HG02678 (cell line): ENCODE measurements around the gene ARHGEF16.

Experiments
- ATAC-seq: cut with Tn5 transposase; IDR thresholded peaks from one replicate; pipeline ENCODE4 v1.9.1; 2021; ENCODE audit warnings: mild to moderate bottlenecking, moderate library complexity; ENCODE audit not compliant: unreplicated experiment

Gene ARHGEF16

GRCh38 chr1:3479511-3480368, 25.3 kb downstream of the ARHGEF16 start:
- no peak for ATAC-seq

DNA sequence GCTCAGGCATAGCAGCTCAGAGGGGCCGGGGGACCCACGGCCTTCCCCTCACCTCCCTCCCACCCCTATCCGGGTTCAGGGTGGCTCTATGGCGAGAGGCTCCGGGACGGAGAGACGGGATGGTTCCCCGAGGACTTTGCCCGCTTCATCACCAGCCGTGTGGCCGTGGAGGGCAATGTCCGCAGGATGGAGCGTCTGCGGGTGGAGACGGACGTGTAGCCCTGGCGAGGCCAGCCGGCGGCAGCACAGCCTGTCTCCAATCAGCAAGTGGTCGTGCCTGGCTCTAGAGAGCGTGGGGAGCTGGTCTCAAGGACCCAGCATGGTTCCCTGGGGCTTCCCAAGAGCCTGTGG, 25.9 kb downstream of the ARHGEF16 start:
- ATAC-seq = no peak

DNA sequence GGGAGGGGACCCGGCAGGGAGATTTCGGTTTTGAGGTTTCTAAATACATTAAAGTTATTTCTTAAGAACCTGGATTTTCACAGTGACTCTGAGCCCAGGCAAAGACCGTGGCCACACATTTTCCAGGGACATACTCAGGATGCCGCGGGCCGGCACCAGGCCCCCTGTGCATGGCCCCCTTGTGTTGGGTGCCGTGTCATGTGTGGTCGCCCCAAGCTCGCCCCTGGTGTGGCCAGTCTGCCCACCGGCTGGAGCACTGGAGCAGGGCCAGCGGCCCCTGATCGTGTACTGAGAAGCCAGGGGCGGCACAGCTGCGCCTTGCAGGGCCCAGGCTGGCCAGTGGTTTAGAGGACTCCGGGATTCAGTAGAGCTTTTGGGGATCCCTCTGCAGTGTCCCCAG, 26.6 kb downstream of the ARHGEF16 start:
- ATAC-seq = no peak

- ATAC-seq = no peak
These were observed 27.4 kb downstream of the ARHGEF16 start for GRCh38 chr1:3481836-3482375.

- no peak for ATAC-seq
These were observed 27.9 kb downstream of the ARHGEF16 start for GRCh38 chr1:3482378-3482849.

DNA sequence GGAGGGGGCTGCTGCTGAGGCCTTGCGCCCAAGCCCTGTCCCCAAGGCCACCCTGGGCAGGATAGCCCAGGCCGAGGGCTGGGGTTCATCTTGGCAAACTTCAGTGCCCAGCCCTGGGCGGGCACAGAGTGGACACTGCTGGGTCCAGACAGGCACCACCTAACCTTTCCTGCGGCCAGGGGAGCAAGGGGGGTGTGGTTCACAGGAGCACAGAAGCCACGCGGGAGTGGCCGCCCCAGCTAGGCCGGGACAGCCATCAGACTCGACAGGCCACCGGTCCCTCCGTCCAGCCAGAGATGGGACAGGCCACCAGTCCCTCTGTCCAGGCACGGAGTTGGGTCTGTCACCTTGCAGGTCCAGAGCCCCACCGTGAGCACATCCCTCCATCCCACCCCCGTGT, 28.9 kb downstream of the ARHGEF16 start:
- ATAC-seq = no peak

DNA sequence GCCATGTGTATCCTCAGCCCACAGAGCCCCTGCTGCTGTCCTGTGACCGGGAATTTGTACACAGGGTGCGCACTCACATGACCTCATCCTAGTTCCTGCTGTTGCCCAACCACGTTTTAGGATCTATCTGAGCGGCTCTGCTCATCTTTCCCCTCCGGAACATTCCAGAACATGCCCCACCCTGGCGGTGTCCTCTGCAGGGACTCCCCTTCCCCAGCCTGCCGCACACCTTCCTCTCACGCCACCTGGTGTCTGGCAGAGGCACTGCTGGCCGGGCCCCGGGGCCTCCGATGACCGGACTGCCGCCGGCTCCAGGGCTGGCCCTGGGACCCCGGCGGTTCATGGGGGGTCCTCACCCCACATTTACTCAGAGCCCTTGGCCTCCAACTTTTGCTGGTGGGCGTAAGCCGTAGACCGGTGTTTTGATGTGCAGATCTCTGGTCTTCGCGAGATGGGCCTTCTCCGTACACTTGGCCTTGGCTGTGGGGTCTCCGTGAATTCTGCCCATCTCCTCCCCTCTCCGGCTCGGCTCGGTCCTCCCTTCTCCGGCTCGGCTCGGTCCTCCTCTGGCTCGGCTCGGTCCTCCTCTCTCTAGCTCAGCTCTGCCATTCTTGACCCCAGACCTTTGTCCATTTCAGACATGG, 29.5 kb downstream of the ARHGEF16 start:
- ATAC-seq = no peak

GRCh38 chr1:3485016-3485415, 30.6 kb downstream of the ARHGEF16 start:
- ATAC-seq = no peak

GRCh38 chr1:3488432-3488831, 34.0 kb downstream of the ARHGEF16 start:
- no peak for ATAC-seq

DNA sequence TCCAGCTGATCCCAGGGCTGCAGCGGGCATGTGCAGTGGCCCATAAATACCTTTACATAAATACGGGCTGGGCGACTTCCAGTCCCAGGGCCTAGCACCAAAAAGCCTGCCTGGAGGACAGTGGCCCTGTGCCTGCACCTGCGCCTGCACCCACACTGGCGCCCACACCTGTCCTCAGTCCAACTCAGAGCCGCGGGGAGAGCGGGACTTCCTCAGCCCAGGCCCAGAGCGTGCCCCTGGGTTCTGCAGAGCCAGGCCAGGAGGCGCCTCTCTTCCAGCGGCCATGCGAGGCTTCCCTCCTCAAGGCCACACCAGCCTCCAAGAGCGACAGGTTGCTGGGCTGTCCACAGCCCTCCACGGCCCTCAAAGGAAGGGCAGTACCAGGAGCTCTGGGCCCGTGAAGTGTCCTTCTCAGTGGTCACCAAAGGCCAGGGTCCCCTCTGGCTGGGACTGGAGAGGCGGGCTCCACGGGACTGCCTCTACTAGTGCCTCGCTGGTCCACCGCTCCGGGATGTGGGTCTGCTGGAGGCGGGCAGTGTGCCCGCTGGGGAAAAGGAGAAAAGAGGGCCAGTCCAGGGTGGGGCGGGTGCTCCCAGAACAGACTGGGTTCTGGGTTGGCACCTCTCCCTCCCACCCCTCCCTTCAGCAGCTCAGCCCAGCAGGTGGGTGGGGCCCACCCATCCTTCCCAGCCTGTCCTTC, 35.7 kb downstream of the ARHGEF16 start:
- ATAC-seq = no peak

- ATAC-seq = no peak
These were observed 37.1 kb downstream of the ARHGEF16 start for GRCh38 chr1:3491291-3492246.

GRCh38 chr1:3492545-3493246, 38.2 kb downstream of the ARHGEF16 start:
- no peak for ATAC-seq

DNA sequence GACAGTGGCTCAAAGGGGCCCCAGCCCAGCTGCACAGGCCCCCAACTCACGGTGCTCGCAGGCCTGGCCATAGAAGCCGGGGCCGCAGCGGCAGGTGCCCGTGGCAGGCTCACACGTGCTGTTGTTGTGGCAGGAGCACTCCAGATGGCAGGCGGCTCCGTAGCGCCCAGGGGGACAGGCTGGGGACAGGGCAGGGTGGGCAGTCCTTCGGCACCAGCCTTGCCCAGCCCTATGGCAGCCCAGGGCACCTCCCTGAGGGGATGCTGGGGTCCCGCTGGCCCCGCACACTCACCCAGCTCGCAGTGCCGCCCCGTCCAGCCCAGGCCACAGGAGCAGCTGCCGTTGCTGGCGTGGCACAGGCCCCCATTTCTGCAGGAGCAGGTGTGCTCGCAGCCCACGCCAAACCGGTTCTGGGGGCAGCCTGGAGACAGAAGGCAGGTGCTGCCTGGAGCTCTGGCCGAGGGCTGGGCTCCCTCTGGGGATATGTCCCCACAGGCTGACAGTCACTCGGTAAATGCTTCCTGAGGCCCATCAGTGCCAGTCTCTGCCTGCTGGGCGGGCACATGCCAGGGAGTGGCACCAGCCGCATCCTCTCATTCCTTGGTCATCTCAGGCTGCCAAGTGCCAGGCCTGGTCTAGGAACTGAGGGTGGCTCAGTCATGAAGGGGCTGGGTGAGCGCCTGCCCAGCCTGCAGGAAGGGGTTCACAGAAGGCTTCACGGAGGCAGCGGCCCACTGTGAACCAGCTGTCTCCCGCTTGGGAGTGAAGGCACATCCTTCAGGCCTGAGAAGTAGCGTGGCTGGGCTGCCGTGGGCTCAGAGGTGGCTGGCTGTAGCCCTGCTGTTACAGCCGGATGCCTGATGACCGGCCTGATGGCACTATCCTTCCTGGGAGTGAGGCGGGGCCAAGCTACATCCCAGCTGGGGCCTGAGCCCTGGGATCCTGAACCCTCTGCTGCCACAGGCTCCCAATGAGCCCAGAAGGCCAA, 40.1 kb downstream of the ARHGEF16 start:
- ATAC-seq = no peak

- no peak for ATAC-seq
These were observed 41.6 kb downstream of the ARHGEF16 start for GRCh38 chr1:3495776-3496745.

DNA sequence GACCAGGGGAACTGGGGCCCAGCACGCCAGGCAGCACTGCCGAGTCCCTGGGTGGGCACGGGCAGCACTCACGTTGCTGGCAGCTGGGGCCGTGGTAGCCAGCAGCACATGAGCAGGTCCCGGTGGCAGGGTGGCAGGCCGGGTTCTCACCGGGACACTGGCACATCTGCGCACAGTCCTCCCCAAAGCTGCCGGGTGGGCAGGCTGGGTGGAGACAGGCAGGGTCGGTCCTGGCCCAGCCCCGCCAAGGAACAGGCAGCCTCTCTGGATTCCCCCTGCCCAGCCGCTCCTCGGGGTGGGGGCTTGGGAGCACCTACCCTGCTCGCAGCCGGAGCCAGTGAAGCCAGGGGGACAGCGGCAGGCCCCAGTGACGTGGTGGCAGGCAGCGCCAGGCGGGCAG, 42.5 kb downstream of the ARHGEF16 start:
- ATAC-seq = no peak

DNA sequence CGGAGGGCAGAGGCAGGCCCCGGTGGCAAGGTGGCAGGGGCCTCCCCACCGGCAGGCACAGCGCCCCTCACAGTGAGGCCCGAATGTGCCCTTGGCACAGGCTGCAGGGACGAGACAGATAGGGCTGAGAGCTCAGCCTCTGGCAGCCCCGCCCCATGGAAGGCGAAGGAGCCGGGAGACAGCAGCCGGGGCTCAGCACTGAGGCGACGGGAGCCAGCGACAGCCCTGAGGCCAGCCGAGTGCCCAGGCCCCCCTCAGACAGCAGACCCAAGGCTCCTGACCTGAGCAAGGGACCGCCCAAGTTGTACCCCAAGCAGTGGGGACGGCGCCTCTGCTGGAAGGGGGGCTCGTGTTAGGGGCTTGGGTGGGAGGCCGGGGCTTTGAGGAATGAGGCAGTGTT, 43.1 kb downstream of the ARHGEF16 start:
- ATAC-seq = no peak

- no peak for ATAC-seq
These were observed 43.9 kb downstream of the ARHGEF16 start for GRCh38 chr1:3498246-3498930.
